ENCODE measurements around the gene LAMA2. TPM values are rescaled to one million over a fixed set of nuclear protein-coding genes. Genes with fewer than 3 reads are reported as not detected.

LAMA2 gene
- total and polyA plus RNA-seq, 7 experiments from 2014 or later = 0.02 to 0.59 (median 0.35) TPM; not detected in 4

DNA sequence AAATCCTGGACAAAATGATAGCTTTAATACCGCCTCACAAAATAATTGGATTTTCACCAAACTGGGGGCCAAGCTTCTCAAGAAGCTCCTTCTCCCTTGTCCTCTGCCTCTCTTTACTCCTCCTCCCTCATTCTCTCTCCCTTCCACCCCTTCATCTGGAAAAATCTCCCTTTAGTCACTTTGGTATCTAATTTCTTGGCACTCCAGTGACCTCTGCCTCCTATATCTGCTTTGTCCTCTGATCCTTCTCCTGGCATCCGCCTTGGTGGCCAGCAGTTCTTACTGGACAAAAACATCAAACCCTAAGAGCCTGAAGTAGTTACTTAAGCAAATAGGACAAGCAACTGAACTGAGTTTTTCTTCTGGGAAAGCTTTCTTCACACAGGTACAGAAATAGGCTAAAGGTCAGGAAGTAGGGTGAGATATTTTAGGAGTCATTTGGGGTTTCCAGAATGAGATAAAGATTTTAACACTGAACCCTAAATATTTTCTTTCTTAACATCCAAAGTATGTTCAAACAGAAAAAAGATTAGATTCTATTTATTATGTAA lies 606.4 kb downstream of the LAMA2 start:
- Mint-ChIP-seq H3K9me3 (peaks cover 0 to 3% (median 0%) of the 10 kb centered on the region in 11 donors), H3K27ac (peak overlapping the region in 8 of 9 donors; percentile 44 to 96 (median 88)), H3K27me3 (no peaks in the 10 kb centered on the region), H3K36me3 (peaks cover 0 to 7% (median 0%) of the 10 kb centered on the region in 5 donors), H3K4me1 (peaks cover 11 to 41% (median 30%) of the 10 kb centered on the region in 7 donors), H3K4me3 (peak overlapping the region in 3 of 10 donors; percentile 10 to 76 (median 28))
- Histone ChIP-seq H3K27ac (ENCODE audit: low read depth, low read length) (peak overlapping the region; percentile 73), H3K4me1 (ENCODE audit: control insufficient read depth in 2 of 2, insufficient read depth in 2 of 2, low read length in 2 of 2) (peaks cover 15 to 21% of the 10 kb centered on the region in 2 donors), H3K9me3 (ENCODE audit: control insufficient read depth in 2 of 3, low read length in 3 of 3) (no peaks in the 10 kb centered on the region), H3K4me3 (ENCODE audit: low read length) (no peak overlapping the region), H3K27me3 (ENCODE audit: control insufficient read depth in 2 of 2, insufficient read depth in 2 of 2, low read length in 2 of 2) (no peaks in the 10 kb centered on the region), H3K36me3 (ENCODE audit: control insufficient read depth in 2 of 3, insufficient read depth in 3 of 3, low read length in 3 of 3) (no peaks in the 10 kb centered on the region)
- DNase-seq (no peak), ATAC-seq (no peak)
- POLR2A ChIA-PET = interaction anchor here (1.0 to 1.3 kb wide), 2 partner anchors 8 to 10 kb away, joined by 3 read pairs; no protein-coding TSS in a partner anchor
- CTCF ChIA-PET = interaction anchor here (1.7 to 2.0 kb wide), 2 partner anchors 10 to 12 kb away, joined by 5 to 7 read pairs; no protein-coding TSS in a partner anchor
- intact Hi-C loops (cut with micrococcal nuclease) = no loop called here

DNA sequence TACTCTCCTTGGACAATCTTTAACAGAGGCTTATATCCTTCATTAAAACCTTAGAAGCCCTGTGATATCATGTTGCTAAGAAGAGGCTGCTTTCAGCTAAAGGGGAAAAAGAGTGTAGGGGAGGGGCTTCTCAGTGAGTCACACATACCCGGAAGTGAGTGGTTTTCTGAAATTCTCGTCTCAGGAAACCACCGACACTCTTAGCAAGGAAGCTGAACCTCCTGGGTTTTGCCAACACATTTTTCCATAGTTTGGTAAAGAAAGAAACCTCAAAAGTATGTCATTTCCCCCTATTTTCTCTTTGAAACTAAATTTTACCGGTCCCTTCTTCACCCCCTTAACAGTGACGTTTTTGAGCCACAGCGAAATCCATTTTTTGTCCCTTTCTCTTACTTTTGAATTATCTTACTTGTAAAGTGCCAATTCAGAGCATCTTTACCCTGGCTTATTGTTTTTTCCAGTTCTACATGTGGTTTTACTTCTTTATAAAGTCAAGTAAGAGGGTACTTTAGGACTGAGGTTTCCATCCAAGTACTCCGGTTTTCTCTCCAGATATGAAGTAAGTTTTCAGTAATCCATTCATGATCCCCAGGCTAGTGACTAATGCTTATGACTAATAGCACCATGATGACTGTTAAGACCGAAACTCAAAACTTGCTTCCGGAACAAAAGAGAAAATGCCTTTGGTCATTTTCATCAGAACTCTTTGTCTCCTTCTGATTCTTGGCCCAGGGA lies 607.8 kb downstream of the LAMA2 start:
- Mint-ChIP-seq H3K9me3 (peaks cover 0 to 3% (median 0%) of the 10 kb centered on the region in 11 donors), H3K4me3 (peak overlapping the region; percentile 61 to 90 (median 76)), H3K4me1 (peaks cover 11 to 46% (median 32%) of the 10 kb centered on the region in 7 donors), H3K27ac (peak overlapping the region; percentile 84 to 97 (median 94)), H3K27me3 (no peaks in the 10 kb centered on the region), H3K36me3 (peaks cover 0 to 7% (median 0%) of the 10 kb centered on the region in 5 donors)
- H3K4me1 ChIP-seq (ENCODE audit: control insufficient read depth in 2 of 2, insufficient read depth in 2 of 2, low read length in 2 of 2) = peaks cover 15 to 21% of the 10 kb centered on the region in 2 donors
- H3K36me3 ChIP-seq (ENCODE audit: control insufficient read depth in 2 of 3, insufficient read depth in 3 of 3, low read length in 3 of 3) = no peaks in the 10 kb centered on the region
- ChIA-PET CTCF (interaction anchor here (0.6 to 1.7 kb wide), 4 partner anchors 9 to 768 kb away, joined by 3 to 6 read pairs (median 4); no protein-coding TSS in a partner anchor), POLR2A (no interaction called here)
- intact Hi-C loops (cut with micrococcal nuclease) = loop anchor here (1.0 to 10.0 kb wide), 12 partner anchors 9 to 1974 kb away; partner anchors contain the start of gene PTPRK (in 1 of the 2)
- H3K27me3 ChIP-seq (ENCODE audit: control insufficient read depth in 2 of 2, insufficient read depth in 2 of 2, low read length in 2 of 2) = no peaks in the 10 kb centered on the region
- H3K27ac ChIP-seq (ENCODE audit: low read depth, low read length) = peak overlapping the region; percentile 73
- no peaks in the 10 kb centered on the region for H3K9me3 ChIP-seq (ENCODE audit: control insufficient read depth in 2 of 3, low read length in 3 of 3)
- H3K4me3 ChIP-seq (ENCODE audit: low read length) = peak overlapping the region; percentile 38
- DNase-seq = peak in 8 of 9 donors; percentile 53 to 89 (median 72)
- peak; percentile 96 for ATAC-seq

GRCh38 chr6:129491436-129491835 lies 608.5 kb downstream of the LAMA2 start:
- no peaks in the 10 kb centered on the region for H3K27me3 Mint-ChIP-seq
- peaks cover 13 to 43% (median 35%) of the 10 kb centered on the region in 7 donors for H3K4me1 Mint-ChIP-seq
- peaks cover 0 to 7% (median 0%) of the 10 kb centered on the region in 5 donors for H3K36me3 Mint-ChIP-seq
- H3K4me3 Mint-ChIP-seq = peak overlapping the region in 9 of 10 donors; percentile 12 to 90 (median 76)
- peaks cover 0 to 3% (median 0%) of the 10 kb centered on the region in 11 donors for H3K9me3 Mint-ChIP-seq
- Histone ChIP-seq H3K27me3 (ENCODE audit: control insufficient read depth in 2 of 2, insufficient read depth in 2 of 2, low read length in 2 of 2) (no peaks in the 10 kb centered on the region), H3K4me3 (ENCODE audit: low read length) (peak overlapping the region; percentile 38), H3K4me1 (ENCODE audit: control insufficient read depth in 2 of 2, insufficient read depth in 2 of 2, low read length in 2 of 2) (peaks cover 15 to 21% of the 10 kb centered on the region in 2 donors), H3K27ac (ENCODE audit: low read depth, low read length) (peak overlapping the region; percentile 73), H3K9me3 (ENCODE audit: control insufficient read depth in 2 of 3, low read length in 3 of 3) (no peaks in the 10 kb centered on the region), H3K36me3 (ENCODE audit: control insufficient read depth in 2 of 3, insufficient read depth in 3 of 3, low read length in 3 of 3) (no peaks in the 10 kb centered on the region)
- no peak for DNase-seq
- POLR2A ChIA-PET = no interaction called here
- intact Hi-C loops (cut with micrococcal nuclease) = loop anchor here (2.0 to 10.0 kb wide), 8 partner anchors 45 to 1975 kb away; no protein-coding TSS in a partner anchor
- no peak for ATAC-seq
- H3K27ac Mint-ChIP-seq = peak overlapping the region; percentile 84 to 97 (median 94)
- CTCF ChIA-PET = no interaction called here

DNA sequence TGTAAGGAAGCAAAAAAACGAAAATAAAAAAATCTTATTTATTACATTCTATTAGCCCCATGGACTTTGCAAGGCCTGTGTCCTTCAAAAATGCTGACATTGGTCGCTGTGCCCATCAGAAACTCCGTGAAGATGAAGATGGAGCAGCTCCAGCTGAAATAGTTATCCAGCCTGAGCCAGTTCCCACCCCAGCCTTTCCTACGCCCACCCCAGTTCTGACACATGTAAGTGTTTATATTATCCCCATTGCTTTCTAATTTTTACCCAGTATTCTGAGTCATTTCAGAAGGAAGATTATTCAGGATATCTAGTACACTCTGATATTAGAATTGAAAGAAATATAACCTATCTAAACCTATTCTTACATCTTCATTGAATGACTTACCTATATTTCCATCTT lies 609.3 kb downstream of the LAMA2 start:
- Histone ChIP-seq H3K4me1 (ENCODE audit: control insufficient read depth in 2 of 2, insufficient read depth in 2 of 2, low read length in 2 of 2) (peaks cover 15 to 21% of the 10 kb centered on the region in 2 donors), H3K36me3 (ENCODE audit: control insufficient read depth in 2 of 3, insufficient read depth in 3 of 3, low read length in 3 of 3) (no peaks in the 10 kb centered on the region), H3K27me3 (ENCODE audit: control insufficient read depth in 2 of 2, insufficient read depth in 2 of 2, low read length in 2 of 2) (no peaks in the 10 kb centered on the region), H3K9me3 (ENCODE audit: control insufficient read depth in 2 of 3, low read length in 3 of 3) (no peaks in the 10 kb centered on the region), H3K4me3 (ENCODE audit: low read length) (no peak overlapping the region), H3K27ac (ENCODE audit: low read depth, low read length) (no peak overlapping the region)
- H3K27ac Mint-ChIP-seq = peak overlapping the region in 4 of 9 donors; percentile 32 to 66 (median 42)
- no peak for DNase-seq
- H3K9me3 Mint-ChIP-seq = peaks cover 0 to 3% (median 0%) of the 10 kb centered on the region in 11 donors
- H3K4me3 Mint-ChIP-seq = peak overlapping the region in 1 of 10 donors; percentile 9
- H3K27me3 Mint-ChIP-seq = no peaks in the 10 kb centered on the region
- ChIA-PET CTCF (no interaction called here), POLR2A (no interaction called here)
- ATAC-seq = no peak
- peaks cover 13 to 43% (median 35%) of the 10 kb centered on the region in 7 donors for H3K4me1 Mint-ChIP-seq
- intact Hi-C loops (cut with micrococcal nuclease) = loop anchor here in 1 of 2 donors (5.0 to 10.0 kb wide), 3 partner anchors 180 to 1353 kb away; no protein-coding TSS in a partner anchor
- peaks cover 0 to 7% (median 0%) of the 10 kb centered on the region in 5 donors for H3K36me3 Mint-ChIP-seq

GRCh38 chr6:129493354-129493902 lies 610.5 kb downstream of the LAMA2 start:
- H3K4me1 ChIP-seq (ENCODE audit: control insufficient read depth in 2 of 2, insufficient read depth in 2 of 2, low read length in 2 of 2) = peaks cover 15 to 21% of the 10 kb centered on the region in 2 donors
- H3K4me3 ChIP-seq (ENCODE audit: low read length) = no peak overlapping the region
- intact Hi-C loops (cut with micrococcal nuclease) = loop anchor here in 1 of 2 donors (5.0 to 10.0 kb wide), 3 partner anchors 179 to 1351 kb away; no protein-coding TSS in a partner anchor
- CTCF ChIA-PET = no interaction called here
- Mint-ChIP-seq H3K27ac (no peak overlapping the region), H3K27me3 (no peaks in the 10 kb centered on the region), H3K36me3 (peaks cover 0 to 7% (median 0%) of the 10 kb centered on the region in 5 donors), H3K4me3 (no peak overlapping the region), H3K4me1 (peaks cover 13 to 48% (median 36%) of the 10 kb centered on the region in 7 donors), H3K9me3 (peaks cover 0 to 3% (median 0%) of the 10 kb centered on the region in 11 donors)
- no peak for ATAC-seq
- H3K9me3 ChIP-seq (ENCODE audit: control insufficient read depth in 2 of 3, low read length in 3 of 3) = no peaks in the 10 kb centered on the region
- no peak overlapping the region for H3K27ac ChIP-seq (ENCODE audit: low read depth, low read length)
- DNase-seq = no peak
- POLR2A ChIA-PET = no interaction called here
- no peaks in the 10 kb centered on the region for H3K27me3 ChIP-seq (ENCODE audit: control insufficient read depth in 2 of 2, insufficient read depth in 2 of 2, low read length in 2 of 2)
- H3K36me3 ChIP-seq (ENCODE audit: control insufficient read depth in 2 of 3, insufficient read depth in 3 of 3, low read length in 3 of 3) = no peaks in the 10 kb centered on the region

- H3K27me3 ChIP-seq (ENCODE audit: control insufficient read depth in 2 of 2, insufficient read depth in 2 of 2, low read length in 2 of 2) = no peaks in the 10 kb centered on the region
- Mint-ChIP-seq H3K27me3 (no peaks in the 10 kb centered on the region), H3K36me3 (peaks cover 0 to 7% (median 0%) of the 10 kb centered on the region in 5 donors), H3K4me1 (peaks cover 19 to 49% (median 37%) of the 10 kb centered on the region in 7 donors), H3K27ac (peak overlapping the region in 1 of 9 donors; percentile 4), H3K4me3 (no peak overlapping the region), H3K9me3 (peaks cover 0 to 3% (median 0%) of the 10 kb centered on the region in 11 donors)
- H3K4me3 ChIP-seq (ENCODE audit: low read length) = no peak overlapping the region
- POLR2A ChIA-PET = no interaction called here
- no peak overlapping the region for H3K27ac ChIP-seq (ENCODE audit: low read depth, low read length)
- no peak for DNase-seq
- peaks cover 20% of the 10 kb centered on the region in 2 donors for H3K4me1 ChIP-seq (ENCODE audit: control insufficient read depth in 2 of 2, insufficient read depth in 2 of 2, low read length in 2 of 2)
- CTCF ChIA-PET = no interaction called here
- ATAC-seq = no peak
- no peaks in the 10 kb centered on the region for H3K9me3 ChIP-seq (ENCODE audit: control insufficient read depth in 2 of 3, low read length in 3 of 3)
- intact Hi-C loops (cut with micrococcal nuclease) = loop anchor here in 1 of 2 donors (5.0 to 10.0 kb wide), 3 partner anchors 178 to 1351 kb away; no protein-coding TSS in a partner anchor
- H3K36me3 ChIP-seq (ENCODE audit: control insufficient read depth in 2 of 3, insufficient read depth in 3 of 3, low read length in 3 of 3) = no peaks in the 10 kb centered on the region
These were observed 611.2 kb downstream of the LAMA2 start for GRCh38 chr6:129494099-129494498.
